ENCODE results near the gene ADGRG2.

- TF ChIP-seq POLR2AphosphoS5 (IDR thresholded peaks at IDR 0.05) (no peak), CTCF (IDR thresholded peaks at IDR 0.05) (no peak)
Observed at GRCh38 chrX:18996536-18996935, 125.7 kb downstream of the ADGRG2 start.
